ENCODE measurements around the gene SPECC1.

Gene SPECC1

DNA sequence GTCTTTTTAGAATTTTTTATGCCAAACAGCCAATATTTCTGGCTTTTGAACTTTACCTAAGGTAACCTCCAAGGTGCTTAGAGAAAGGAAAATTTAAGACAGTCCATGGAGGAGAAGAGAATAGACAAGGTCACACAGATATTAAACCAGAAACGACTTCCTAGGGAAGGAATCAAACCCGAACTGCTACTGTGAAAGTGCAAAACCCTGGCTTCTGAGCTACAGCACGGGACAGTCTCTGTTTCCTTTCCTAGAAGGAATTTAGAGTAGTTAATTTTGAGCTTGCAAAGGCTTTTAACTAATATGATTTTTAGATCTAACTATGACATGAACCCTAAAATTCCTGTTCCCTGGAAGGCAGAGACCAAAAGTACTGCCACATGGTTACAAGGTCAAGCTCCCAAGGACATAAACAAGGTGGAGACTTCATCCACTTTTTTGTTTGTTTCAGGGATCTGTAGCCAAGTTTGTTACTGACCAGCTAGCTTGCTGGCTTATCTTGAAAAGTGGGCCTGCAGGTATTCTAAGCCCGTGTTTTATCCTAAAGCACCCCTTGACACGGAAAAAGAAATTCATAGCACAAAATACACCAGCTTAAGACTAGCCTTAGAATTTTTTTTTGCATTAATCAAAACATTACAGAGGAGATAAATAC is 188.2 kb downstream of the SPECC1 start:
- Histone ChIP-seq H3K79me2 (ENCODE audit: control insufficient read depth, low read length) (no peaks in the 10 kb centered on the region), H3K9me3 (ENCODE audit: control insufficient read depth, insufficient read depth, low read length) (peaks cover 16% of the 10 kb centered on the region), H3K27me3 (ENCODE audit: control insufficient read depth, low read length) (no peaks in the 10 kb centered on the region), H3K9me2 (replicated peaks; ENCODE audit: control insufficient read depth, low read length) (no peaks in the 10 kb centered on the region), H3K4me2 (ENCODE audit: low read length) (no peak overlapping the region), H4K20me1 (ENCODE audit: control insufficient read depth, insufficient read depth, low read depth, low read length) (no peaks in the 10 kb centered on the region), H3F3A (ENCODE audit: control insufficient read depth, insufficient read depth) (no peaks in the 10 kb centered on the region), H3K27ac (ENCODE audit: low read depth, low read length) (no peak overlapping the region), H3K4me1 (ENCODE audit: control insufficient read depth, low read length) (peaks cover 7% of the 10 kb centered on the region), H3K4me3 (ENCODE audit: low read length) (no peak overlapping the region), H3K36me3 (ENCODE audit: control insufficient read depth, low read length) (no peaks in the 10 kb centered on the region)
- TF ChIP-seq, protein P1, sequence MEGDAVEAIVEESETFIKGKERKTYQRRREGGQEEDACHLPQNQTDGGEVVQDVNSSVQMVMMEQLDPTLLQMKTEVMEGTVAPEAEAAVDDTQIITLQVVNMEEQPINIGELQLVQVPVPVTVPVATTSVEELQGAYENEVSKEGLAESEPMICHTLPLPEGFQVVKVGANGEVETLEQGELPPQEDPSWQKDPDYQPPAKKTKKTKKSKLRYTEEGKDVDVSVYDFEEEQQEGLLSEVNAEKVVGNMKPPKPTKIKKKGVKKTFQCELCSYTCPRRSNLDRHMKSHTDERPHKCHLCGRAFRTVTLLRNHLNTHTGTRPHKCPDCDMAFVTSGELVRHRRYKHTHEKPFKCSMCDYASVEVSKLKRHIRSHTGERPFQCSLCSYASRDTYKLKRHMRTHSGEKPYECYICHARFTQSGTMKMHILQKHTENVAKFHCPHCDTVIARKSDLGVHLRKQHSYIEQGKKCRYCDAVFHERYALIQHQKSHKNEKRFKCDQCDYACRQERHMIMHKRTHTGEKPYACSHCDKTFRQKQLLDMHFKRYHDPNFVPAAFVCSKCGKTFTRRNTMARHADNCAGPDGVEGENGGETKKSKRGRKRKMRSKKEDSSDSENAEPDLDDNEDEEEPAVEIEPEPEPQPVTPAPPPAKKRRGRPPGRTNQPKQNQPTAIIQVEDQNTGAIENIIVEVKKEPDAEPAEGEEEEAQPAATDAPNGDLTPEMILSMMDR (IDR thresholded peaks at IDR 0.05; ENCODE audit: low read depth, low read length, poor library complexity, severe bottlenecking): no peak
- TF ChIP-seq EZH2phosphoT487 (IDR thresholded peaks at IDR 0.05; ENCODE audit: borderline replicate concordance, low read length): no peak

- no peaks in the 10 kb centered on the region for H3K9me2 ChIP-seq (replicated peaks; ENCODE audit: control insufficient read depth, low read length)
- TF ChIP-seq, protein P1 (IDR thresholded peaks at IDR 0.05; ENCODE audit: low read depth, low read length, poor library complexity, severe bottlenecking): no peak
- TF ChIP-seq EZH2phosphoT487 (IDR thresholded peaks at IDR 0.05; ENCODE audit: borderline replicate concordance, low read length): no peak
- H3F3A ChIP-seq (ENCODE audit: control insufficient read depth, insufficient read depth): no peaks in the 10 kb centered on the region
- no peaks in the 10 kb centered on the region for H4K20me1 ChIP-seq (ENCODE audit: control insufficient read depth, insufficient read depth, low read depth, low read length)
- no peak overlapping the region for H3K27ac ChIP-seq (ENCODE audit: low read depth, low read length)
- no peak overlapping the region for H3K4me3 ChIP-seq (ENCODE audit: low read length)
- no peaks in the 10 kb centered on the region for H3K27me3 ChIP-seq (ENCODE audit: control insufficient read depth, low read length)
- H3K36me3 ChIP-seq (ENCODE audit: control insufficient read depth, low read length): no peaks in the 10 kb centered on the region
- H3K4me2 ChIP-seq (ENCODE audit: low read length): no peak overlapping the region
- no peaks in the 10 kb centered on the region for H3K79me2 ChIP-seq (ENCODE audit: control insufficient read depth, low read length)
- H3K4me1 ChIP-seq (ENCODE audit: control insufficient read depth, low read length): no peaks in the 10 kb centered on the region
- H3K9me3 ChIP-seq (ENCODE audit: control insufficient read depth, insufficient read depth, low read length): peaks cover 10% of the 10 kb centered on the region
These were observed 191.0 kb downstream of the SPECC1 start for GRCh38 chr17:20200016-20200795.

- H4K20me1 ChIP-seq (ENCODE audit: control insufficient read depth, insufficient read depth, low read depth, low read length): no peaks in the 10 kb centered on the region
- H3K27ac ChIP-seq (ENCODE audit: low read depth, low read length): no peak overlapping the region
- H3K79me2 ChIP-seq (ENCODE audit: control insufficient read depth, low read length): no peaks in the 10 kb centered on the region
- H3K9me3 ChIP-seq (ENCODE audit: control insufficient read depth, insufficient read depth, low read length): peaks cover 10% of the 10 kb centered on the region
- TF ChIP-seq, protein P1 (IDR thresholded peaks at IDR 0.05; ENCODE audit: low read depth, low read length, poor library complexity, severe bottlenecking): no peak
- no peak for TF ChIP-seq EZH2phosphoT487 (IDR thresholded peaks at IDR 0.05; ENCODE audit: borderline replicate concordance, low read length)
- H3K27me3 ChIP-seq (ENCODE audit: control insufficient read depth, low read length): no peaks in the 10 kb centered on the region
- no peaks in the 10 kb centered on the region for H3F3A ChIP-seq (ENCODE audit: control insufficient read depth, insufficient read depth)
- H3K4me1 ChIP-seq (ENCODE audit: control insufficient read depth, low read length): no peaks in the 10 kb centered on the region
- H3K4me2 ChIP-seq (ENCODE audit: low read length): no peak overlapping the region
- H3K9me2 ChIP-seq (replicated peaks; ENCODE audit: control insufficient read depth, low read length): no peaks in the 10 kb centered on the region
- H3K4me3 ChIP-seq (ENCODE audit: low read length): no peak overlapping the region
- no peaks in the 10 kb centered on the region for H3K36me3 ChIP-seq (ENCODE audit: control insufficient read depth, low read length)
These were observed 191.8 kb downstream of the SPECC1 start for GRCh38 chr17:20200865-20201458.
